HG03039 (cell line): ENCODE measurements around the gene RGMB.

Experiments used
- ATAC-seq: cut with Tn5 transposase; IDR thresholded peaks from one replicate; pipeline ENCODE4 v1.9.1; 2021; ENCODE audit warnings: mild to moderate bottlenecking, moderate library complexity; ENCODE audit not compliant: unreplicated experiment

The RGMB gene

GRCh38 chr5:98767581-98767980 lies 5.9 kb upstream of the RGMB start:
- ATAC-seq: no peak

- peak; percentile 45 for ATAC-seq
Observed at GRCh38 chr5:98768160-98768959, 5.1 kb upstream of the RGMB start.

GRCh38 chr5:98768960-98769209 lies 4.6 kb upstream of the RGMB start:
- ATAC-seq: no peak

- ATAC-seq: no peak
Observed at GRCh38 chr5:98769210-98769958, 4.1 kb upstream of the RGMB start.

GRCh38 chr5:98769959-98770208 lies 3.6 kb upstream of the RGMB start:
- ATAC-seq: no peak

- no peak for ATAC-seq
Observed at GRCh38 chr5:98770209-98770910, 3.1 kb upstream of the RGMB start.

GRCh38 chr5:98770911-98771322 lies 2.5 kb upstream of the RGMB start:
- no peak for ATAC-seq

GRCh38 chr5:98771382-98772109 lies 1.9 kb upstream of the RGMB start:
- ATAC-seq: no peak

- ATAC-seq: peak; percentile 22
Observed at GRCh38 chr5:98772415-98773213, 849 bp upstream of the RGMB start.

GRCh38 chr5:98773214-98773463 lies 324 bp upstream of the RGMB start:
- no peak for ATAC-seq

- peak; percentile 23 for ATAC-seq
Observed at GRCh38 chr5:98774192-98775033, 950 bp downstream of the RGMB start.

- ATAC-seq: no peak
Observed at GRCh38 chr5:98775246-98776065, 2.0 kb downstream of the RGMB start.

- no peak for ATAC-seq
Observed at GRCh38 chr5:98776066-98776705, 2.7 kb downstream of the RGMB start.

- no peak for ATAC-seq
Observed at GRCh38 chr5:98777295-98777694, 3.8 kb downstream of the RGMB start.

GRCh38 chr5:98779264-98779877 lies 5.9 kb downstream of the RGMB start:
- no peak for ATAC-seq

- no peak for ATAC-seq
Observed at GRCh38 chr5:98780390-98780789, 6.9 kb downstream of the RGMB start.

- ATAC-seq: no peak
Observed at GRCh38 chr5:98781520-98781919, 8.1 kb downstream of the RGMB start.

GRCh38 chr5:98781964-98782363 lies 8.5 kb downstream of the RGMB start:
- no peak for ATAC-seq
